Kidney epithelial cell (primary cell): ENCODE results near the gene DDI1. TPM values are rescaled to one million over a fixed set of nuclear protein-coding genes. Genes with fewer than 3 reads are reported as not detected.

ENCODE experiments used
- DNase-seq: peaks from one replicate; pipeline ENCODE4 v3.0.0-alpha.2; 2010; ENCODE audit warnings: low read depth
- H3K27me3 ChIP-seq: 2 replicates; pipeline ENCODE4 v1.6.0; 2011; ENCODE audit warnings: low read length; ENCODE audit not compliant: control insufficient read depth, insufficient read depth
- H3K36me3 ChIP-seq: 2 replicates; pipeline ENCODE4 v1.5.1; 2011; ENCODE audit warnings: low read length; ENCODE audit not compliant: control insufficient read depth, insufficient read depth
- H3K4me3 ChIP-seq: 2 replicates; pipeline ENCODE4 v1.5.1; 2011; ENCODE audit warnings: low read depth, mild to moderate bottlenecking, control low read depth, low read length
- total RNA-seq: library from RNA; depleted of rRNA; stranded (reverse); fragments of >200 nt; gene quantifications from 2 replicates; pipeline ENCODE4 v1.2.3, GENCODE V29; 2015
- TF ChIP-seq, protein P1 (sequence below): IDR thresholded peaks from 2 replicates; pipeline ENCODE4 v1.5.1; 2011; ENCODE audit warnings: mild to moderate bottlenecking, moderate library complexity, low read length, control low read depth, inconsistent platforms; ENCODE audit not compliant: insufficient read depth, poor library complexity, severe bottlenecking

The DDI1 gene
- total RNA-seq, 1 donor from 2014 or later = not detected

- Histone ChIP-seq H3K36me3 (no peaks in the 10 kb centered on the region), H3K27me3 (no peaks in the 10 kb centered on the region), H3K4me3 (no peak overlapping the region)
- DNase-seq = no peak
- TF ChIP-seq, protein P1, sequence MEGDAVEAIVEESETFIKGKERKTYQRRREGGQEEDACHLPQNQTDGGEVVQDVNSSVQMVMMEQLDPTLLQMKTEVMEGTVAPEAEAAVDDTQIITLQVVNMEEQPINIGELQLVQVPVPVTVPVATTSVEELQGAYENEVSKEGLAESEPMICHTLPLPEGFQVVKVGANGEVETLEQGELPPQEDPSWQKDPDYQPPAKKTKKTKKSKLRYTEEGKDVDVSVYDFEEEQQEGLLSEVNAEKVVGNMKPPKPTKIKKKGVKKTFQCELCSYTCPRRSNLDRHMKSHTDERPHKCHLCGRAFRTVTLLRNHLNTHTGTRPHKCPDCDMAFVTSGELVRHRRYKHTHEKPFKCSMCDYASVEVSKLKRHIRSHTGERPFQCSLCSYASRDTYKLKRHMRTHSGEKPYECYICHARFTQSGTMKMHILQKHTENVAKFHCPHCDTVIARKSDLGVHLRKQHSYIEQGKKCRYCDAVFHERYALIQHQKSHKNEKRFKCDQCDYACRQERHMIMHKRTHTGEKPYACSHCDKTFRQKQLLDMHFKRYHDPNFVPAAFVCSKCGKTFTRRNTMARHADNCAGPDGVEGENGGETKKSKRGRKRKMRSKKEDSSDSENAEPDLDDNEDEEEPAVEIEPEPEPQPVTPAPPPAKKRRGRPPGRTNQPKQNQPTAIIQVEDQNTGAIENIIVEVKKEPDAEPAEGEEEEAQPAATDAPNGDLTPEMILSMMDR = no peak
Measured at GRCh38 chr11:104073950-104074705, 37.7 kb downstream of the DDI1 start.

DNA sequence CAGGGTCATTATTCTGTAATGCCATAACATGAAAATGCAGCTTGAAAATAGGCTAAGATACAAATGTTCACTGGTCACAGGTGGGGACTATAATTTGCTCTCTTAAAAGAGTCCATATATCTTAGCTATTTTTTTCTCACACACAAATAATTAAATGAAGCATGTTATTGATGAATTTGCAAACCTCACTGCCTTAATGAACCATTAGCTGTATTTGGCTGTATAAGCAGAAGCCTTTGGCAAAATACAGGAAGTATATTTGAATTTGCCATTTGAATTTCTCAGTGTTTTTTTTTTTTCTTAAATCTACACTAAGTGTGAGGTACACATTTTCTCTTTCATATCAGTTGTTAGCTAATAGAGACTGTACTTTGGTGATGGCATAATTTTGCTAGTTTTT, 38.7 kb downstream of the DDI1 start:
- TF ChIP-seq, protein P1 = no peak
- no peak for DNase-seq
- Histone ChIP-seq H3K36me3 (no peaks in the 10 kb centered on the region), H3K27me3 (no peaks in the 10 kb centered on the region), H3K4me3 (no peak overlapping the region)

DNA sequence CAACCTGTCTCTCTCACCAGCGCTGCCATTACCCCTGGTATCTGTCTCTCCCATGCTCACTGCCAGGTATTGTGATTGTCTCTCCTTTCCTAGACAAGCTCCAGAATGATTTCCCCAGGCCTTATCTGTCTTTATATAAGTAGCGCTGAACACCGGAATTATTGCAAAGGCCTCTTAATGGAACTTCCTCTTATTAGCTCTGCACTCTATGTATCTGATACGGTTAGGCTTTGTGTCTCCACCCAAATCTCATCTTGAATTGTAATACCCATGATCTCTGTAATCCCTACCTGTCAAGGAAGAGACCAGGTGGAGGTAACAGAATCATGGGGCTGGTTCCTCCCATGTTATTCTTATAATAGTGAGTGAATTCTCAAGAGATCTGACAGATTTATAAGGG, 39.3 kb downstream of the DDI1 start:
- H3K27me3 ChIP-seq = no peaks in the 10 kb centered on the region
- no peaks in the 10 kb centered on the region for H3K36me3 ChIP-seq
- no peak overlapping the region for H3K4me3 ChIP-seq
- DNase-seq = no peak
- TF ChIP-seq, protein P1 = no peak

DNA sequence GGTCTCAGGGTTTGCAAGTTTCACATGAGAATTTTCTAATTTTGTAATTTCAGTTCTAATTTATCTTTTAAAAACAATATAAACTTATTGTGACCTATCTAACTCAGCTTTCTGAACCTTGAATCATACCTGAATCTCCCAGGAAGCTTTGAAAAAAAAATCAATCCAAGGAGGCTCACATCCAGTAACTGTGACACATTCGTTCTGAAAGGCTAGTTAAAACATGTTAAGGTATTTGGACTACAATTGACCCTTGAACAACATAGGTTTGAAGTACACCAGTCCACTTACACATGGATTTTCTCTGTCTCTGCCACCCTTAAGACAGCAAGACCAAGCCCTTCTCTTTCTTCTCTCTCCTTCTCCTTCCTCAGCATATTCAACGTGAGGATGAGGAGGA, 40.0 kb downstream of the DDI1 start:
- no peaks in the 10 kb centered on the region for H3K27me3 ChIP-seq
- no peak for DNase-seq
- TF ChIP-seq, protein P1 = no peak
- no peaks in the 10 kb centered on the region for H3K36me3 ChIP-seq
- no peak overlapping the region for H3K4me3 ChIP-seq

GRCh38 chr11:104078245-104078644, 41.8 kb downstream of the DDI1 start:
- H3K36me3 ChIP-seq = no peaks in the 10 kb centered on the region
- TF ChIP-seq, protein P1 = no peak
- H3K4me3 ChIP-seq = no peak overlapping the region
- no peaks in the 10 kb centered on the region for H3K27me3 ChIP-seq
- no peak for DNase-seq

DNA sequence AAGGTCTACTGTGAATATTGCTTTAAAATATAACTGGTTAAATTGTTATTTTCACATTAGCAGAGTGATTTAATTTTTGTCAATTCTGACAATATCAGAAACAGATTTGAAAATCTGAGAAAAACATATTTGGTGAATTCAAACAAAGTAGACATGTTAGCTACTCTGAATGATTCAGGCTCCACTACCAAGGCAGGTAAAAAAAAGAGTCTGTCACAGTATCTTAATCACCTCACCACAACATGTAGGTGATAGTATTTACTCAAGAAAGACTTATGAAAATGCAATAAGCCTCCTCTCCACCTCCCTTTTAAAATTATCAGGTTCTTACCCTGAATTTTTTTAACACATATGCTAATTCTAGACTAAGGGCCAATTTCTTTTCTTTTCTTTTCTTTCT, 42.6 kb downstream of the DDI1 start:
- DNase-seq = no peak
- TF ChIP-seq, protein P1 = no peak
- no peaks in the 10 kb centered on the region for H3K27me3 ChIP-seq
- H3K36me3 ChIP-seq = no peaks in the 10 kb centered on the region
- no peak overlapping the region for H3K4me3 ChIP-seq
